K562 (cell line): ENCODE measurements around the gene ST7. TPM values are rescaled to one million over a fixed set of nuclear protein-coding genes. Genes with fewer than 3 reads are reported as not detected.

Experiments
- ATAC-seq: fragments of 200-7000 bp; cut with Tn5 transposase; 3 replicates; pipeline ENCODE4 v1.9.1; 2020; ENCODE audit warnings: moderate library complexity
- BruUV-seq: library from RNA; stranded (reverse); fragments of 400-500 nt; replicated peaks from 2 replicates; lab custom pipeline; 2021; lab: Mats Ljungman, UMichigan
- CTCF ChIA-PET: fragments of 300-600 bp; formaldehyde crosslinking; extraction: SDS; loops from one replicate; lab custom pipeline; 2021; ENCODE audit warnings: low intra/inter-chr PET ratio; lab: Yijun Ruan, JAX
- POLR2A ChIA-PET: fragments of 300-600, 350-650 bp; sonication (Branson Sonifier 250); formaldehyde crosslinking; extraction: SDS; loops from one replicate; lab custom pipeline; 2021; ENCODE audit warnings: antibody characterized with exemption, inconsistent platforms; lab: Yijun Ruan, JAX
- DNase-seq, 4 experiments: peaks; one replicate each; pipeline versions ENCODE4 v3.0.0 to v3.0.0-alpha.2; 2011 to 2018; ENCODE audit warnings: low spot score in 3 of 4, mixed read lengths in 3 of 4; ENCODE audit errors: extremely low read depth in 1 of 4
- FAIRE-seq: peaks from 2 replicates; lab custom pipeline; 2011; peaks lifted over from hg19 to GRCh38; lab: Jason Lieb, UNC
- H2AFZ ChIP-seq: 2 replicates; pipeline ENCODE4 v1.6.0; 2011; ENCODE audit warnings: low read depth, low read length, control low read depth, inconsistent platforms
- H3K27ac ChIP-seq: fragments of 200-600 bp; 3 replicates; pipeline ENCODE4 v1.8.0; 2011; ENCODE audit warnings: low read depth, mild to moderate bottlenecking, control low read depth, inconsistent platforms, low read length, moderate library complexity, mixed read lengths; ENCODE audit errors: extremely low read depth
- H3K27me3 ChIP-seq, 2 experiments: fragments of 300-600 bp in 1 of 2; 2 replicates in 1 of 2; 3 replicates in 1 of 2; pipeline versions ENCODE4 v1.6.0 to v1.8.0; 2011; ENCODE audit warnings: inconsistent platforms in 2 of 2, low read length in 2 of 2, mild to moderate bottlenecking in 1 of 2, mixed read lengths in 1 of 2, moderate library complexity in 1 of 2; ENCODE audit not compliant: control insufficient read depth in 2 of 2, insufficient read depth in 2 of 2
- H3K36me3 ChIP-seq: fragments of 300-600 bp; 3 replicates; pipeline ENCODE4 v1.8.0; 2011; ENCODE audit warnings: mild to moderate bottlenecking, low read length, inconsistent platforms; ENCODE audit not compliant: control insufficient read depth, insufficient read depth
- H3K4me1 ChIP-seq, 2 experiments: fragments of 200-600 bp in 1 of 2; replicated peaks in 1 of 2; 2 replicates in 1 of 2; 3 replicates in 1 of 2; pipeline versions ENCODE4 v1.5.1 to v1.8.0; 2011; ENCODE audit warnings: inconsistent platforms in 2 of 2, low read length in 2 of 2, mild to moderate bottlenecking in 1 of 2, mixed read lengths in 1 of 2, moderate library complexity in 1 of 2; ENCODE audit not compliant: control insufficient read depth in 2 of 2, insufficient read depth in 2 of 2
- H3K4me2 ChIP-seq: 2 replicates; pipeline ENCODE4 v1.6.1; 2011; ENCODE audit warnings: low read length, control low read depth, inconsistent platforms, mixed read lengths; ENCODE audit not compliant: insufficient read depth
- H3K4me3 ChIP-seq: fragments of 200-600 bp; sonication (generic), shearing (Covaris generic); 2 replicates; pipeline ENCODE4 v1.5.1; 2016; ENCODE audit warnings: control low read depth, inconsistent platforms
- H3K79me2 ChIP-seq: fragments of 200-600 bp; 3 replicates; pipeline ENCODE4 v1.8.0; 2011; ENCODE audit warnings: low read length, inconsistent platforms; ENCODE audit not compliant: control insufficient read depth, insufficient read depth
- H3K9ac ChIP-seq, 2 experiments: 2 replicates each; pipeline versions ENCODE4 v1.6.0 to v1.6.1; 2011; ENCODE audit warnings: low read depth in 2 of 2, low read length in 2 of 2, control low read depth in 1 of 2, inconsistent platforms in 1 of 2, mild to moderate bottlenecking in 1 of 2, mixed read lengths in 1 of 2; ENCODE audit not compliant: insufficient read depth in 1 of 2
- H3K9me1 ChIP-seq: one replicate; pipeline ENCODE4 v1.6.0; 2011; ENCODE audit warnings: inconsistent platforms, mild to moderate bottlenecking, low read length, moderate library complexity; ENCODE audit not compliant: control insufficient read depth, insufficient read depth
- H3K9me3 ChIP-seq: replicated peaks from 2 replicates; pipeline ENCODE4 v1.5.1; 2011; ENCODE audit warnings: low read depth, low read length, inconsistent platforms; ENCODE audit not compliant: control insufficient read depth, insufficient read depth
- H4K20me1 ChIP-seq: replicated peaks from 2 replicates; pipeline ENCODE4 v1.6.1; 2011; ENCODE audit warnings: low read length, inconsistent platforms, mixed read lengths; ENCODE audit not compliant: control insufficient read depth, insufficient read depth
- ATF7 ChIP-seq: fragments of 450-650 bp; IDR thresholded peaks from 2 replicates; pipeline ENCODE4 v1.7.1; 2014; ENCODE audit warnings: mild to moderate bottlenecking, moderate library complexity
- C11orf30 ChIP-seq: fragments of 450-650 bp; IDR thresholded peaks from 2 replicates; pipeline ENCODE4 v1.6.1; 2016; ENCODE audit warnings: low read depth, mild to moderate bottlenecking
- ELK3 ChIP-seq: fragments of 450-650 bp; formaldehyde crosslinking; IDR thresholded peaks from 2 replicates; pipeline ENCODE4 v1.4.0; 2020; ENCODE audit warnings: mild to moderate bottlenecking
- HDAC8 ChIP-seq: fragments of 450-650 bp; IDR thresholded peaks from 2 replicates; pipeline ENCODE4 v1.6.1; 2016; ENCODE audit warnings: mild to moderate bottlenecking, missing genetic modification characterization, moderate library complexity, missing compliant biosample characterization
- HLTF ChIP-seq: fragments of 450-650 bp; IDR thresholded peaks from 2 replicates; pipeline ENCODE4 v1.6.1; 2016
- KLF6 ChIP-seq: fragments of 250-450 bp; sonication (Bioruptor Pico); IDR thresholded peaks from 2 replicates; pipeline ENCODE4 v1.4.0; 2020; ENCODE audit warnings: mild to moderate bottlenecking, moderate library complexity, borderline replicate concordance
- MAFK ChIP-seq: IDR thresholded peaks from 2 replicates; pipeline ENCODE4 v1.6.1; 2011; ENCODE audit warnings: low read length, improper control_type of control experiment
- NFIC ChIP-seq: fragments of 450-650 bp; IDR thresholded peaks from 2 replicates; pipeline ENCODE4 v1.6.1; 2017; ENCODE audit warnings: mild to moderate bottlenecking, inconsistent platforms
- RFX7 ChIP-seq: fragments of 250-450 bp; sonication (Bioruptor Pico); IDR thresholded peaks from 2 replicates; pipeline ENCODE4 v1.5.1; 2021; ENCODE audit warnings: mild to moderate bottlenecking
- TAF15 ChIP-seq: fragments of 200-400 bp; formaldehyde crosslinking; IDR thresholded peaks from 2 replicates; pipeline ENCODE4 v1.6.1; 2017; ENCODE audit warnings: mild to moderate bottlenecking, low read depth, low read length, moderate library complexity
- THRAP3 ChIP-seq: fragments of 450-650 bp; IDR thresholded peaks from 2 replicates; pipeline ENCODE4 v1.6.1; 2016; ENCODE audit warnings: mild to moderate bottlenecking, inconsistent platforms, borderline replicate concordance
- WHSC1 ChIP-seq: IDR thresholded peaks from one replicate; pipeline ENCODE4 v1.6.1; 2012; ENCODE audit warnings: low read length, control low read depth, inconsistent platforms
- ZNF24 ChIP-seq: fragments of 450-650 bp; IDR thresholded peaks from 2 replicates; pipeline ENCODE4 v1.6.1; 2016
- ZNF644 ChIP-seq: fragments of 200-800 bp; sonication (Bioruptor generic); IDR thresholded peaks from 2 replicates; pipeline ENCODE4 v1.6.1; 2016; ENCODE audit warnings: low read depth, missing genetic modification characterization, missing compliant biosample characterization
- ZNF695 ChIP-seq: fragments of 450-650 bp; formaldehyde crosslinking; IDR thresholded peaks from 2 replicates; pipeline ENCODE4 v1.4.0; 2020; ENCODE audit warnings: mild to moderate bottlenecking, moderate library complexity
- WGBS: fragments of 100-300 bp; shearing (Covaris generic); methylation state at CpG from one replicate; pipeline ENCODE4 v1.1.6; 2016; ENCODE audit warnings: low coverage, mixed read lengths; ENCODE audit not compliant: insufficient coverage; ENCODE audit errors: missing lambda C conversion rate; 5-methylcytosine and 5-hydroxymethylcytosine counted together
- in situ Hi-C: fragments of 300-500 bp; cut with MboI; formaldehyde crosslinking; loops from 4 replicates; pipeline ENCODE4 v1.15.0; 2018; ENCODE audit warnings: inconsistent platforms, mixed read lengths
- intact Hi-C: fragments of 100-400 bp; cut with micrococcal nuclease; formaldehyde crosslinking; loops from 2 replicates; pipeline ENCODE4 v1.14.2; 2022
- polyA plus RNA-seq, 8 experiments: library from polyadenylated mRNA; depleted of rRNA in 4 of 8; stranded (reverse) in 5 of 8; unstranded in 3 of 8; fragments of >200 nt; fragmentation: Nextera tagmentation in 2 of 8; fragmentation: Illumina TruSeq in 1 of 8; extraction: Ambion mirVana in 2 of 8; extraction: Trizol in 1 of 8; gene quantifications; 2 replicates each; pipeline versions ENCODE4 v1.2.1 to v1.2.3, GENCODE V29; 2011 to 2014; ENCODE audit warnings: inconsistent platforms in 1 of 8, missing spikeins in 1 of 8
- total RNA-seq, 7 experiments: library from RNA; depleted of rRNA in 6 of 7; stranded (reverse); fragments of >200 nt in 6 of 7; fragmentation: Illumina TruSeq in 2 of 7; extraction: Trizol in 2 of 7; gene quantifications; 2 replicates each; pipeline versions ENCODE4 v1.2.1 to v1.2.3, GENCODE V29; 2011 to 2021; ENCODE audit warnings: low replicate concordance in 1 of 7
- TF ChIP-seq, protein P1 (sequence below): sonication (generic); formaldehyde crosslinking; IDR thresholded peaks from 2 replicates; pipeline ENCODE4 v1.8.0; 2023; ENCODE audit warnings: mild to moderate bottlenecking, missing genetic modification reagents

Gene ST7
- total and polyA plus RNA-seq, 9 of the 15 experiments (the other 6 are each of a cell fraction or from before 2014, with no cell fraction given): 23.9 to 56.3 (median 36.9) TPM

GRCh38 chr7:116940689-116941370 is 12.5 kb upstream of the ST7 start:
- no peak for ATAC-seq
- Histone ChIP-seq H3K36me3 (no peaks in the 10 kb centered on the region), H3K9me3 (no peaks in the 10 kb centered on the region), H3K79me2 (no peaks in the 10 kb centered on the region), H3K4me3 (no peak overlapping the region), H3K27me3 (no peaks in the 10 kb centered on the region), H3K9ac (no peak overlapping the region), H3K4me1 (no peaks in the 10 kb centered on the region; a peak in 1 of 5 replicates), H4K20me1 (no peaks in the 10 kb centered on the region), H3K27ac (no peak overlapping the region), H2AFZ (no peak overlapping the region), H3K4me2 (no peak overlapping the region), H3K9me1 (no peaks in the 10 kb centered on the region)
- ChIA-PET CTCF (no interaction called here), POLR2A (interaction anchor here (0.7 to 1.6 kb wide), 5 partner anchors 8 to 14 kb away, joined by 3 to 5 read pairs (median 3); partner anchors contain the start of gene ST7)
- no peak for FAIRE-seq
- no TSS peak for BruUV-seq
- intact Hi-C loops (no loop called here), in situ Hi-C loops (no loop called here)
- TF ChIP-seq NFIC (0 out of 2 replicates have a peak, but pooled peaks have one; percentile 34), WHSC1 (no peak), TAF15 (no peak)
- DNase-seq: no peak
- 67% methylated on average over 8 of the region's 8 CpGs for WGBS

- Histone ChIP-seq H4K20me1 (no peaks in the 10 kb centered on the region), H3K36me3 (no peaks in the 10 kb centered on the region), H3K27ac (no peak overlapping the region), H3K9me1 (no peaks in the 10 kb centered on the region), H3K9me3 (no peaks in the 10 kb centered on the region), H3K27me3 (no peaks in the 10 kb centered on the region), H3K79me2 (no peaks in the 10 kb centered on the region), H2AFZ (peak overlapping the region; percentile 20; the same call in 1 of the 2 replicates), H3K9ac (no peak overlapping the region), H3K4me2 (no peak overlapping the region), H3K4me1 (no peaks in the 10 kb centered on the region; a peak in 1 of 5 replicates), H3K4me3 (no peak overlapping the region)
- no TSS peak for BruUV-seq
- FAIRE-seq: peak; percentile 29
- 28% methylated on average over 2 of the region's 2 CpGs for WGBS
- ChIA-PET CTCF (no interaction called here), POLR2A (interaction anchor here (1.3 to 2.7 kb wide), 2 partner anchors 10 to 12 kb away, joined by 5 to 9 read pairs; partner anchors contain the start of gene ST7)
- in situ Hi-C loops (no loop called here), intact Hi-C loops (no loop called here)
- DNase-seq: peak in 2 of 4 experiments; percentile 22 to 43
- ATAC-seq: peak; percentile 85
- TF ChIP-seq RFX7 (CRISPR knock-in tag) (no peak), ATF7 (no peak), ZNF644 (tag) (no peak), ZNF695 (CRISPR knock-in tag) (no peak), KLF6 (CRISPR knock-in tag) (no peak), ELK3 (CRISPR knock-in tag) (no peak), C11orf30 (peak; percentile 52), THRAP3 (no peak), ZNF24 (no peak), MAFK (peak; percentile 66), HDAC8 (no peak), HLTF (no peak)
- TF ChIP-seq, protein P1, sequence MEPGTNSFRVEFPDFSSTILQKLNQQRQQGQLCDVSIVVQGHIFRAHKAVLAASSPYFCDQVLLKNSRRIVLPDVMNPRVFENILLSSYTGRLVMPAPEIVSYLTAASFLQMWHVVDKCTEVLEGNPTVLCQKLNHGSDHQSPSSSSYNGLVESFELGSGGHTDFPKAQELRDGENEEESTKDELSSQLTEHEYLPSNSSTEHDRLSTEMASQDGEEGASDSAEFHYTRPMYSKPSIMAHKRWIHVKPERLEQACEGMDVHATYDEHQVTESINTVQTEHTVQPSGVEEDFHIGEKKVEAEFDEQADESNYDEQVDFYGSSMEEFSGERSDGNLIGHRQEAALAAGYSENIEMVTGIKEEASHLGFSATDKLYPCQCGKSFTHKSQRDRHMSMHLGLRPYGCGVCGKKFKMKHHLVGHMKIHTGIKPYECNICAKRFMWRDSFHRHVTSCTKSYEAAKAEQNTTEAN: no peak
Observed at GRCh38 chr7:116942504-116942903, 10.8 kb upstream of the ST7 start.
